Stimulated activated CD4-positive, alpha-beta T cell treated with anti-CD3 and anti-CD28 coated beads, Interleukin-4, amount 100 ng/mL, for 1 hour (primary cell): Measurements from ENCODE around the gene GLA.

Source experiments
- DNase-seq: peaks from one replicate; pipeline ENCODE4 v3.0.0-alpha.2; 2020

Gene GLA

GRCh38 chrX:101407748-101408531 is at the start of gene GLA, which contains the start of gene HNRNPH2:
Gene GLA, minus strand, starts transcription at chrX:101407925. Its CDS starts 22 bp downstream, at chrX:101407903.
Gene HNRNPH2, plus strand, starts transcription at chrX:101408222. Its CDS starts 3,767 bp downstream, at chrX:101411989.
- peak; percentile 80 for DNase-seq

GRCh38 chrX:101452056-101452455 is 44.3 kb upstream of the GLA start:
- DNase-seq: no peak

GRCh38 chrX:101450961-101451360 is 43.2 kb upstream of the GLA start:
- no peak for DNase-seq

GRCh38 chrX:101450085-101450484 is 42.4 kb upstream of the GLA start:
- DNase-seq: no peak

GRCh38 chrX:101449279-101449678 is 41.6 kb upstream of the GLA start:
- DNase-seq: no peak

DNA sequence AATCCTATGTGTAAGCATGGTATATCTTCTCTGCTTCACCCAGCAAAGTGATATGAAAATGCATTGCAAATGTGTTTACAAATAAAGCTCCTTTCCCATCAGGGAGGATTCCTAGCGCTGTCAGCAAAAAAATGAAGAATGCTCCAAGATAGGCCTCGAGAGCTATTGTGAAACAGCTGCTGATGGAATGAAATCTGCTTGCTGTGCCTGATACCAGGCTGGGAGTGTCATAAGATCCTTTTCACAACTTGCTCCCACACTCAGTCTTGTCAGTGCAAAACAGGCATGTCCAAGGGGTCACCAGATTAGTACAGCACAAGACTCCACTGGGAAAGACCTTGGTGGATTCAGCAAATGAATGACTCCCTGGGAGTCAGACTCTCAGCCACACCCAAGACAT is 34.4 kb upstream of the GLA start:
- DNase-seq: no peak

DNA sequence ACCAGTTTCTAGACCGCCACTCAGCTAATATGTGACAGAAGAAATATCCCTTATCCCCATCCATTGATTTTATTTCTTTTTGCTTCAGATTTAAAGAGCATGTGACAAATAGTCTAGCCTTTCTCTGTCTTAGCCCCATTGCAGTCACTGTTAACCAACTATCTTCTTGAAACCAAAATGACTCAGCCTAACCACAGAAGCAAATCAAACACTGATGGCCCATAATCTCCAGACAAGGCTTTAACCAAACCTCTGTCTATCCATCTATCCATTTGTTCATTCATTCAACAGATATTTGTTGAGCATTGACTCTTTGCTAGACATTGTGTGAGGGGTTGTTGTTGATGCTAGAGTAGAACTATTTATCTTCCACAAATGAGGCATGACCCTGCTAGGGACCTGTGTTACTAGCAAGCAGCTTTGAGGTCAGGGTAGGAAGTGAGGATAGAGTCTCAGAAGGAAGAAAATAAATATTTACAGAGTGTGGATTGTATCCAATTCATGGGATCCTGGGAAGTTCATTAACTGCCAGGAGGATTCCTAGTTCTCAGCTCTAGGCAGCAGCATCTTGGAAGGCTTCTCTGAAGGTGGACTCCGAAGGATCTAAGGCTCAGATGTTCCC is 22.8 kb upstream of the GLA start:
- DNase-seq: no peak

DNA sequence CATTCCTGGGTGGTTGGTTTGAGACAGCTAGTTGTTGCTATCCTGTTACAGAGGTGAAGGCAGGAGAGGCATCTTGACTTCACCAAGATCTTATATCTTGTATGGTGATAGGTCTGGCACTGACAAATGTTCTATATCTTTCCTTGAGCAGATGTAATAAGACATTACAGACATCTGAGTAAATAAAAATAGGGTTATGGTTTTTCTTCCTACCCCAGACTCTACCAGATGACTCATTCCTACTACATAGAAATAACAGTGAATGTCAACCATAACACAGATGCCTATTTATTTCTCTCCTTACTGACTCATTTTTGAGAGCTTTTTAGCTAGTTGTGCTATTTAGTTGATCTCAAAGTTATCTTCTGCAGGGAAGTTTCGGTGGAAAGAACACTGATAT is 22.2 kb upstream of the GLA start:
- no peak for DNase-seq

GRCh38 chrX:101427954-101428353 is 20.2 kb upstream of the GLA start:
- DNase-seq: no peak

- no peak for DNase-seq
Observed at GRCh38 chrX:101419489-101419888, 11.8 kb upstream of the GLA start.

GRCh38 chrX:101417981-101418841 is 10.5 kb upstream of the GLA start:
- peak; percentile 31 for DNase-seq

GRCh38 chrX:101417190-101417589 is 9.5 kb upstream of the GLA start:
- no peak for DNase-seq

- DNase-seq: no peak
Observed at GRCh38 chrX:101416691-101417090, 9.0 kb upstream of the GLA start.

GRCh38 chrX:101415180-101416145 is 7.7 kb upstream of the GLA start:
- DNase-seq: no peak

DNA sequence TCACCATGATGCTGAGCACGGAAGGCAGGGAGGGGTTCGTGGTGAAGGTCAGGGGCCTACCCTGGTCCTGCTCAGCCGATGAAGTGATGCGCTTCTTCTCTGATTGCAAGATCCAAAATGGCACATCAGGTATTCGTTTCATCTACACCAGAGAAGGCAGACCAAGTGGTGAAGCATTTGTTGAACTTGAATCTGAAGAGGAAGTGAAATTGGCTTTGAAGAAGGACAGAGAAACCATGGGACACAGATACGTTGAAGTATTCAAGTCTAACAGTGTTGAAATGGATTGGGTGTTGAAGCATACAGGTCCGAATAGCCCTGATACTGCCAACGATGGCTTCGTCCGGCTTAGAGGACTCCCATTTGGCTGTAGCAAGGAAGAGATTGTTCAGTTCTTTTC is 4.3 kb upstream of the GLA start:
- no peak for DNase-seq

GRCh38 chrX:101410461-101410860 is 2.7 kb upstream of the GLA start:
- no peak for DNase-seq

DNA sequence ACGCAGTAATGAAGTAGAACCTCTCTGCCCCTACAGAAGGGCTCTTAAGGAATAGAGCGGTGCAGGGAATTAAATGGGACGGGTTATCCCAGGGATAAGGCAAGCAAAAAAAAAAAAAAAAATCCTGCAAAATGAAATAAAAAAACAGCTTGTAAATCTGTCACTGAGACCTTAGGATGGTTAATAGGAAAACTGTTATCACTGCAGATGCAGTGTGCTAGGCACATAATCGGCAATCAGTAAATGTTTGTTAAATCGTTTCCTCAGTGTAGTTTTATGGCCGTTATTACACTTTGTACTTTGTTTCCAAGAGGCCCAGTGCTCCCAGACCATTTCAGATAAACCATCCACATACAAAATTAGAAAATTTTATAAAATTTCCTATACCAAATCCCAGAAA is 1.3 kb upstream of the GLA start:
- no peak for DNase-seq

- no peak for DNase-seq
Observed at GRCh38 chrX:101408532-101408841, 762 bp upstream of the GLA start.

GRCh38 chrX:101407167-101407747 is 468 bp downstream of the GLA start:
- no peak for DNase-seq

GRCh38 chrX:101399825-101400224 is 7.9 kb downstream of the GLA start:
- DNase-seq: no peak

DNA sequence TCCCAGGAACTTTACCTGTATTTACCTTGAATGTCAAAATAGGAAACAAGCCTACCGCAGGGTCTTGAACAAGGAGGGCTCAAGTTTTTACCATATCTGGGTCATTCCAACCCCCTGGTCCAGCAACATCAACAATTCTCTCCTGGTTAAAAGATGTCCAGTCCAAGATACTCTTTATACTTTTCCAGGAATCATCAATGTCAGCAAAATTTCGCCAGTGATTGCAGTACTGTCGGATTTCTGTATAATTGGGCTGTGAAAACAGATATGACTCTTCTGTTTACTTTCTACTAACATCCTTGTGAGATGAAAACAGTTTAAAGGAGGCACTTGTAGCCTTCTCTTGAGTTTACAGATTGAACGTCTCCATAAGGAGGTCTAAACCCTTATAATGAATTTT is 9.0 kb downstream of the GLA start:
- no peak for DNase-seq

- DNase-seq: no peak
Observed at GRCh38 chrX:101397779-101398178, 9.9 kb downstream of the GLA start.
